Mesenchymal stem cell (in vitro differentiated cells and primary cell): ENCODE measurements around the gene RAB40C.

Experiments used
- DNase-seq: peaks from one replicate; pipeline ENCODE4 v3.0.0-alpha.2; 2013
- H2AFZ ChIP-seq: one replicate; pipeline ENCODE4 v1.6.1; 2013; ENCODE audit warnings: low read depth, mild to moderate bottlenecking, control low read depth, inconsistent platforms, low read length, moderate library complexity
- H2AK5ac ChIP-seq: 2 replicates; pipeline ENCODE4 v1.6.1; 2013; ENCODE audit warnings: low read length, moderate library complexity, mild to moderate bottlenecking, inconsistent platforms; ENCODE audit not compliant: severe bottlenecking
- H2BK120ac ChIP-seq: one replicate; pipeline ENCODE4 v1.6.1; 2013; ENCODE audit warnings: low read depth, mild to moderate bottlenecking, inconsistent platforms, low read length, moderate library complexity
- H2BK12ac ChIP-seq, 2 experiments: one replicate each; pipeline ENCODE4 v1.6.1; 2013; ENCODE audit warnings: inconsistent platforms in 2 of 2, low read length in 2 of 2, mild to moderate bottlenecking in 2 of 2, moderate library complexity in 2 of 2, control low read depth in 1 of 2
- H2BK15ac ChIP-seq: one replicate; pipeline ENCODE4 v1.6.1; 2013; ENCODE audit warnings: mild to moderate bottlenecking, low read depth, inconsistent platforms; ENCODE audit not compliant: poor library complexity, severe bottlenecking
- H2BK5ac ChIP-seq: 2 replicates; pipeline ENCODE4 v1.6.1; 2013; ENCODE audit warnings: low read depth, mild to moderate bottlenecking, low read length, control low read depth, inconsistent platforms; ENCODE audit not compliant: poor library complexity, severe bottlenecking
- H3K14ac ChIP-seq, 2 experiments: one replicate each; pipeline ENCODE4 v1.6.1; 2013; ENCODE audit warnings: inconsistent platforms in 2 of 2, low read length in 2 of 2, control low read depth in 1 of 2, mild to moderate bottlenecking in 1 of 2, moderate library complexity in 1 of 2
- H3K18ac ChIP-seq, 2 experiments: one replicate each; pipeline ENCODE4 v1.6.1; 2013; ENCODE audit warnings: inconsistent platforms in 2 of 2, low read length in 2 of 2, control low read depth in 1 of 2, low read depth in 1 of 2, mild to moderate bottlenecking in 1 of 2
- H3K23ac ChIP-seq, 2 experiments: one replicate each; pipeline ENCODE4 v1.6.1; 2013; ENCODE audit warnings: inconsistent platforms in 2 of 2, low read length in 2 of 2, mild to moderate bottlenecking in 2 of 2, moderate library complexity in 2 of 2, control low read depth in 1 of 2
- H3K27ac ChIP-seq: 2 replicates; pipeline ENCODE4 v1.5.1; 2013; ENCODE audit warnings: mild to moderate bottlenecking, moderate library complexity, low read length, control low read depth, inconsistent platforms; ENCODE audit not compliant: poor library complexity, severe bottlenecking
- H3K27me3 ChIP-seq, 2 experiments: 2 replicates each; pipeline versions ENCODE4 v1.6.1 to v1.7.0; 2013; ENCODE audit warnings: low read length in 2 of 2, mild to moderate bottlenecking in 2 of 2, moderate library complexity in 2 of 2, control low read depth in 1 of 2, inconsistent platforms in 1 of 2; ENCODE audit not compliant: control insufficient read depth in 1 of 2, insufficient read depth in 1 of 2
- H3K36me3 ChIP-seq, 2 experiments: 2 replicates each; pipeline versions ENCODE4 v1.6.1 to v1.7.0; 2013; ENCODE audit warnings: low read length in 2 of 2, control low read depth in 1 of 2, inconsistent platforms in 1 of 2, low read depth in 1 of 2, mild to moderate bottlenecking in 1 of 2; ENCODE audit not compliant: insufficient read depth in 2 of 2, control insufficient read depth in 1 of 2
- H3K4ac ChIP-seq, 2 experiments: one replicate each; pipeline ENCODE4 v1.6.1; 2013; ENCODE audit warnings: inconsistent platforms in 2 of 2, low read length in 2 of 2, mild to moderate bottlenecking in 2 of 2, moderate library complexity in 2 of 2, control low read depth in 1 of 2, low read depth in 1 of 2
- H3K4me1 ChIP-seq: 2 replicates; pipeline ENCODE4 v1.6.1; 2013; ENCODE audit warnings: low read depth, low read length, control low read depth; ENCODE audit not compliant: control insufficient read depth, insufficient read depth
- H3K4me2 ChIP-seq: 2 replicates; pipeline ENCODE4 v1.6.1; 2013; ENCODE audit warnings: low read length, mild to moderate bottlenecking, inconsistent platforms; ENCODE audit not compliant: poor library complexity, severe bottlenecking
- H3K4me3 ChIP-seq, 2 experiments: 2 replicates each; pipeline versions ENCODE4 v1.5.1 to v1.7.0; 2013; ENCODE audit warnings: low read length in 2 of 2, mild to moderate bottlenecking in 2 of 2, control low read depth in 1 of 2, low read depth in 1 of 2; ENCODE audit not compliant: insufficient read depth in 1 of 2
- H3K79me1 ChIP-seq: replicated peaks from 2 replicates; pipeline ENCODE4 v1.6.1; 2013; ENCODE audit warnings: mild to moderate bottlenecking, control low read depth, low read length, inconsistent platforms; ENCODE audit not compliant: poor library complexity, severe bottlenecking
- H3K9ac ChIP-seq: 2 replicates; pipeline ENCODE4 v1.7.0; 2013; ENCODE audit warnings: mild to moderate bottlenecking, low read length, moderate library complexity
- H3K9me3 ChIP-seq: 2 replicates; pipeline ENCODE4 v1.7.0; 2013; ENCODE audit warnings: mild to moderate bottlenecking, low read length; ENCODE audit not compliant: control insufficient read depth
- H4K8ac ChIP-seq: one replicate; pipeline ENCODE4 v1.6.1; 2013; ENCODE audit warnings: inconsistent platforms, mild to moderate bottlenecking, low read length, moderate library complexity
- H4K91ac ChIP-seq: one replicate; pipeline ENCODE4 v1.6.1; 2013; ENCODE audit warnings: mild to moderate bottlenecking, low read length, inconsistent platforms
- WGBS: methylation state at CpG from one replicate; pipeline ENCODE4 v1.1.7; 2013; ENCODE audit warnings: mixed read lengths; 5-methylcytosine and 5-hydroxymethylcytosine counted together

Gene RAB40C

DNA sequence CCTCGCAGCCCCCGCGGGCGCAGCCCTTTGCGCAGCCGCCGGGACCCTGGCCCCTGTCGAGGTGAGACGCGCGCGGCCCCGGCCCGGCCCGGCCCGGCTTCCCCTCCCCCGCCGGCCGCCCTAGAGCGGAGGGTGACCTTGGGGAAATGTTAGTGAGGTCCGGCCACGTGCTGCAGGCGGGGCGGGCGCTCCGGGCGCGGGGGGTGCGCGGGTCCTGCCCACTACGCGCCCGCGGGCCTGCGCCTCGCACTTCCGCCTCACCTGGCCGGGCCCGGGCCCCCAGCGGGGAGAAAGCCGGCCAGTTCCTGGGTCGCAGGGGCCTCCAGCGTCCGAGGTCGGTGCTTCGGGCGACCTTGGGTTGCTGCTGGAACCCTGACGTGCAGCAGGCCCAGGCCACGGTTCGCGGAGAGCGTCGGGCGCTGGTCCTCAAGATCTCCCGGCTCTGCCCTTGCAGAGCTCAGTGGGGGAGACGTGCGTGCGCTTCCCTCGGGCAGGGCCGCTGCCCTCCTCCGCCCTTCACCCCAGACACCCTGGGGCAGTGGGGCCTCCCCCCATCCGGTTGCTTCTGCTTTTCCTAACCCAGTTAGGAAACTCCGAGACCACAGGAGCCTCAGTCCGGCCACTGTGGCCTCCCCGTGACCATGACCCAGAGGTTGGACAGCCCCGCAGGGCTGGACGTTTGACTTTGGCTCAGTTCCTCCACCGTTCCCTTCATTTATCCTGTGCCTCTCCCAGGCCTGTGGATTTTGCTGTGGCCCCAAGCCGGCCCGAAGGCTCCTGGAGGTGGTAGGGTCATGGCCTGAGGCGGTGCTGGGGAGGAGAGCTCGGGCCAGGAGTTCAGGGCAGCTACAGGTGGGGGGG lies 52.6 kb downstream of the RAB40C start:
- Histone ChIP-seq H2BK15ac (peak overlapping the region; percentile 89), H3K79me1 (peaks cover 30% of the 10 kb centered on the region), H3K4me2 (peak overlapping the region; percentile 99), H2BK12ac (peak overlapping the region in 1 of 2 experiments; percentile 84), H3K4ac (peak overlapping the region; percentile 54 to 83), H2BK120ac (peak overlapping the region; percentile 84), H4K91ac (peak overlapping the region; percentile 70), H2AFZ (peak overlapping the region; percentile 46), H3K9ac (peak overlapping the region; percentile 89), H3K18ac (peak overlapping the region; percentile 76 to 80), H2AK5ac (no peak overlapping the region), H3K27ac (no peak overlapping the region), H3K4me3 (peak overlapping the region; percentile 71 to 83), H3K4me1 (peaks cover 50% of the 10 kb centered on the region), H4K8ac (peak overlapping the region; percentile 89), H3K27me3 (no peaks in the 10 kb centered on the region), H3K14ac (peak overlapping the region in 1 of 2 experiments; percentile 88), H3K36me3 (peaks cover 0 to 23% of the 10 kb centered on the region in 2 experiments), H3K23ac (peak overlapping the region in 1 of 2 experiments; percentile 83), H2BK5ac (no peak overlapping the region), H3K9me3 (no peaks in the 10 kb centered on the region)
- peak; percentile 49 for DNase-seq
- WGBS, result 12% methylated on average over 53 of the region's 72 CpGs

DNA sequence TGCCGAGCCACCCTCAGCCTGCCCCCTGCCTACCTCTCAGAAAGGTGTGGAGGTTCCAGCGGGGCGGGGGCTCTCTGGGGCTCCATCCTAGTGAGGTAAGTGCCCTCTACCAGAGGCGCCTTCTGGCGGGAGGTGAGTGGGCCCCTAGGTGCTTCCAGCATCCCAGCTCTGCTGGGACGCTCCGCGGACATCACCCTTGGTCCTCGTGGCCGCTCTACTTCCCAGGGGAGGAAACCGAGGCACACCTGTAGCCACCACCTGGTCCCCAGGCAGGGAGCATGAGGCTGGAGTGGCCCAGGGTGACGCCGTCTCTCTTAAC lies 53.1 kb downstream of the RAB40C start:
- H4K91ac ChIP-seq, result no peak overlapping the region
- no peak overlapping the region for H3K14ac ChIP-seq
- H3K9ac ChIP-seq, result peak overlapping the region; percentile 89
- H3K36me3 ChIP-seq, result peaks cover 0 to 27% of the 10 kb centered on the region in 2 experiments
- no peak overlapping the region for H2BK5ac ChIP-seq
- H3K18ac ChIP-seq, result peak overlapping the region in 1 of 2 experiments; percentile 80
- H3K9me3 ChIP-seq, result no peaks in the 10 kb centered on the region
- no peak overlapping the region for H2AFZ ChIP-seq
- H2BK120ac ChIP-seq, result no peak overlapping the region
- no peak overlapping the region for H2BK12ac ChIP-seq
- no peaks in the 10 kb centered on the region for H3K27me3 ChIP-seq
- H3K4me1 ChIP-seq, result peaks cover 53% of the 10 kb centered on the region
- H3K27ac ChIP-seq, result no peak overlapping the region
- H4K8ac ChIP-seq, result no peak overlapping the region
- no peak overlapping the region for H3K23ac ChIP-seq
- peaks cover 34% of the 10 kb centered on the region for H3K79me1 ChIP-seq
- H2BK15ac ChIP-seq, result no peak overlapping the region
- WGBS, result 91% methylated on average over 11 of the region's 13 CpGs
- H3K4ac ChIP-seq, result peak overlapping the region in 1 of 2 experiments; percentile 54
- H2AK5ac ChIP-seq, result no peak overlapping the region
- H3K4me2 ChIP-seq, result peak overlapping the region; percentile 99
- no peak for DNase-seq
- peak overlapping the region in 1 of 2 experiments; percentile 83 for H3K4me3 ChIP-seq

DNA sequence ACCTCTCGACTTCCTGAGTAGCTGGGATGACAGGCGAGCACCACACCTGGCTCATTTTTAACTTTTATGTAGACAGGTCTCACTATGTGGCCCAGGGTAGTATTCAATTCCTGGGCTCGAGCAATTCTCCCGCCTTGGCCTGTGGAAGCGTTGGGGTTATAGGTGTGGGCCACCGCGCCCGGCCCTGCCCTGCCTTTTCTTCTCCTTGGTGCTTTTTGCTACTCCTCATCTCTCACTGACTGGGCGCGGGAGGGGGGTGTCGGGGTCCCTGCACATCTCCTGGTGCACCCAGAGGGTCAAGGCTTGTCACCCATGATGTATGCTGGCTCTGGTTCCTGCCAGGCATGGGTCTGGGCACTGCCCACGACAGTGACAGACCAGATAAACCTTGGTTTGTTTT lies 54.7 kb downstream of the RAB40C start:
- Histone ChIP-seq H3K4me3 (no peak overlapping the region), H3K18ac (no peak overlapping the region), H4K91ac (no peak overlapping the region), H2AK5ac (no peak overlapping the region), H3K4me1 (peaks cover 63% of the 10 kb centered on the region), H3K23ac (no peak overlapping the region), H2BK12ac (no peak overlapping the region), H3K27me3 (no peaks in the 10 kb centered on the region), H3K9me3 (no peaks in the 10 kb centered on the region), H2BK120ac (no peak overlapping the region), H3K9ac (no peak overlapping the region), H4K8ac (no peak overlapping the region), H2BK15ac (no peak overlapping the region), H3K27ac (no peak overlapping the region), H3K14ac (no peak overlapping the region), H2AFZ (no peak overlapping the region), H3K4ac (no peak overlapping the region), H3K79me1 (peaks cover 37% of the 10 kb centered on the region), H3K36me3 (peaks cover 0 to 27% of the 10 kb centered on the region in 2 experiments), H3K4me2 (no peak overlapping the region), H2BK5ac (no peak overlapping the region)
- DNase-seq, result no peak
- WGBS, result 96% methylated on average over 12 of the region's 12 CpGs

DNA sequence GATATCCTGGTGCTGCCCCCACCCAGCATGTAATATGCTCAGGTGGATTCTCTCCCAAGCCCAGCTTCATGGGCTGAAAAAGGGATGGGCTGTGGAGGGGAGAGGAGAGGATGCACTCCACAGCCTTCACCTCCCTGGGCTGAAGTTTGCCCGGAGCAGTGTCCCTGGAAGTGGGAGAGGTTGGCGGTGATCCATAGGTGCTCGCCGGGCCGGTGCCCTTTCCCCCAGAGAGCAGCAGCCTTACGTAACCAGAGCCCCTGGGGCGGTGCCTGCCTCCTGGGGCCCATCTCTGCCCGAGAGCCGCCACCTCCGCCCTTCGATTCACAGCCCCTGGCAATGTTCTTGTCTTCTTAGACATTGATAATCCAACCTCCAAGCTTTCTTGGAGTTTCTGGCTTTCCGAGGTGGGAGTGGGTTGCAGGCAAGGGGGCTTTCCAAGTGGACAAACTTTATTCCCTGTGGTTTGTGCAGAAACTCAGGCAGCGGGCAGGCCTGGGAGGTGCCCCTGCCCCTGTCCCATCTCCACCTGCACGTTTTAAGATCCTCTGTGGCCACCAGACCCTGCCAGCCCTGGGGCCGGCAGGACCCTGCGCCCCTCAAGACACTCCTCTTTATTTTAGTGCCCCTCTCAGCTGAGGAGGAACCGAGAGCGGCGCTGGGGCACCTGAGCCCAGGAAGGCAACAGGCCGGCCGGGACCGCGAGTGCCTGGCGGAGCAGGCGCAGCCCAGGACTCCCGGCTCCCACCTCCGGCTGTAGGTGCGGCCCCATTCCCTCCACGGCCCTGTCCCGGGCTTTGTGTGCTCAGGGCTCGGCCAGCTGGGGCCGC lies 56.2 kb downstream of the RAB40C start:
- no peak overlapping the region for H2AFZ ChIP-seq
- H3K4ac ChIP-seq, result no peak overlapping the region
- H4K91ac ChIP-seq, result no peak overlapping the region
- H3K27me3 ChIP-seq, result no peaks in the 10 kb centered on the region
- peaks cover 64% of the 10 kb centered on the region for H3K4me1 ChIP-seq
- H2BK120ac ChIP-seq, result no peak overlapping the region
- H2BK15ac ChIP-seq, result no peak overlapping the region
- H2BK5ac ChIP-seq, result no peak overlapping the region
- H3K14ac ChIP-seq, result no peak overlapping the region
- peak overlapping the region; percentile 15 for H3K9ac ChIP-seq
- no peak overlapping the region for H2AK5ac ChIP-seq
- no peak overlapping the region for H2BK12ac ChIP-seq
- H3K36me3 ChIP-seq, result peaks cover 0 to 34% of the 10 kb centered on the region in 2 experiments
- H3K9me3 ChIP-seq, result no peaks in the 10 kb centered on the region
- H3K79me1 ChIP-seq, result peaks cover 40% of the 10 kb centered on the region
- H3K4me2 ChIP-seq, result no peak overlapping the region
- WGBS, result 91% methylated on average over 27 of the region's 32 CpGs
- H3K27ac ChIP-seq, result no peak overlapping the region
- peak overlapping the region; percentile 3 for H4K8ac ChIP-seq
- no peak overlapping the region for H3K4me3 ChIP-seq
- H3K18ac ChIP-seq, result no peak overlapping the region
- no peak overlapping the region for H3K23ac ChIP-seq
- no peak for DNase-seq
